GM12891 (cell line): ENCODE results near the gene BABAM2.

Experiments used
- DNase-seq: peaks from one replicate; pipeline ENCODE4 v3.0.0; 2011; ENCODE audit warnings: low spot score; ENCODE audit not compliant: insufficient read length
- FAIRE-seq: peaks from 2 replicates; lab custom pipeline; 2011; peaks lifted over from hg19 to GRCh38; lab: Jason Lieb, UNC
- PAX5 ChIP-seq: IDR thresholded peaks from 2 replicates; pipeline ENCODE4 v1.6.1; 2011; ENCODE audit warnings: low read length, moderate library complexity, mild to moderate bottlenecking; ENCODE audit not compliant: insufficient read depth, severe bottlenecking
- POLR2A ChIP-seq: IDR thresholded peaks from 2 replicates; pipeline ENCODE4 v1.6.1; 2011; ENCODE audit warnings: low read depth, low read length, control low read depth
- POLR2AphosphoS5 ChIP-seq: IDR thresholded peaks from 2 replicates; pipeline ENCODE4 v1.6.1; 2011; ENCODE audit warnings: low read depth, low read length, control low read depth
- POU2F2 ChIP-seq: IDR thresholded peaks from 2 replicates; pipeline ENCODE4 v1.6.1; 2011; ENCODE audit warnings: low read depth, mild to moderate bottlenecking, control low read depth, low read length, moderate library complexity
- SPI1 ChIP-seq: IDR thresholded peaks from 2 replicates; pipeline ENCODE4 v1.6.1; 2011; ENCODE audit warnings: low read depth, low read length, control low read depth
- TAF1 ChIP-seq: IDR thresholded peaks from 2 replicates; pipeline ENCODE4 v1.6.1; 2011; ENCODE audit warnings: low read depth, low read length, control low read depth

BABAM2 gene

DNA sequence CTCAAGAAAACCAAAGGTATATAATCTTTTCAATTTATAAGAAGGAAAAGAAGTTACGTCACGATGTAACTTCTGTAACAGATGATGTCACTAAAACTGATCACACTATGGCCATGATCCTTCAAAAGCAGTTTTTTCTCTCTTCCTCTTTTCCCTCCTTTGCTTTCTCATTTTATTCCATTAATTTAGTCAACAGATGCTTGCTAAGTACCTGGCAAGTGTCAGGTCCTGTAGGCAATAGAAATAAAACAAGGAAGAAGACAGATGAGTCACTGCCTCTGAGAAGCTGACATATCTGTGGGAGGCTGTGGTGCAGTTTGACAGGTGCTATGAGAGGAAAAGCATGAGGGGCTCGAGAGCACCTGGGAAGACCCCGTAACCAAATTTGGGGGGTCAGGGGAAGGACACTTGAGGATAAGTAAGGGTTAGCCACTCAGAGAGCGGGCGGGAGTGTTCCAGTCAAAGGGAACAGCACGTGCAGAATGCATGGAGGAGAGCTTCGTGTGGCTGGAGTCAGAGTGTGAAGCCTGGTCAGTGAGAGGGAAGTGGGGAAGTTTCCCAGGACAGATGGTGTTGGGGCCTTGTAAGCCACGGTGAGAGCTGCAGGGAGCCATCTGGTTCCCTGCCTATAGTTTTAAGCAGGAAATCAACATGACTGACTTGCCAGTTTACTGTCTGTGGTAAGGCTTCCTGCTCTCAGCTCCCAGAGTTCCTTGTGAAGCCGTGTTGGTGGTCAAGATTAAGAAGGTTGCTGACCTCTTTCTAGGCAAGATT, 303.3 kb downstream of the BABAM2 start:
- no peak for DNase-seq
- TF ChIP-seq TAF1 (no peak), POU2F2 (no peak), SPI1 (no peak), PAX5 (no peak), POLR2A (no peak), POLR2AphosphoS5 (no peak)
- FAIRE-seq, result no peak

DNA sequence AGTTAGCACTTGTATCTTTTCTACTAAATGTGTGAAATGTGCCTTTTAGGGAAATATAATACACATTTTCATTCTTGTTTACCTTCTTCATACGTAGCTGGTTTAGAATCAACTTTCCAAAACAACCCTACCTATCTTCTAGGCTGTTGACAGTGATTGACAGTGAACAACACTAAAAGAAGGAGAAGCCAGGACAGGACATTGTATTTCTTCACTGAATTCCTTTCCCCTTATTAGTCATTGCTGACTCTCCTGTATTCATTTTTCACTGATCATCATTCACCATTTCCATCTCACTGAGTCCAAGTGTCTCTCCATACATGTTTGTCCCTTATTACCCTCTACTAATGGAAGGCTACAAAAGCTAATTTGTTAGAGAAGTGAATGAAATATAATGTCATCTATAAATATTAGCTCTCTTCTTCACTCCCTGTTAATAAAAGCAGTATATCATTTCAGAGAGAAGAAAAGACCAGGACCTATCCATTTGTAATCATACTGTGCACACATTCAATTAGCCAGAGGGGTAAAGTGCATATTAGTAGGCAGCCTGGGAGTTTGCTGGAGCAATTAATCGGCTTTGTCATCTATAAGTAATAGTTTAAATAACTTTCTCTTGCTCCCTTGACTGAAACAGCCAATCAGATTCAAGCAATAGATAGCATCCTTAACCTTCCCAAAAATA, 309.6 kb downstream of the BABAM2 start:
- peak; percentile 57 for FAIRE-seq
- TF ChIP-seq POU2F2 (no peak), SPI1 (no peak), POLR2A (no peak), PAX5 (no peak), POLR2AphosphoS5 (no peak), TAF1 (no peak)

DNA sequence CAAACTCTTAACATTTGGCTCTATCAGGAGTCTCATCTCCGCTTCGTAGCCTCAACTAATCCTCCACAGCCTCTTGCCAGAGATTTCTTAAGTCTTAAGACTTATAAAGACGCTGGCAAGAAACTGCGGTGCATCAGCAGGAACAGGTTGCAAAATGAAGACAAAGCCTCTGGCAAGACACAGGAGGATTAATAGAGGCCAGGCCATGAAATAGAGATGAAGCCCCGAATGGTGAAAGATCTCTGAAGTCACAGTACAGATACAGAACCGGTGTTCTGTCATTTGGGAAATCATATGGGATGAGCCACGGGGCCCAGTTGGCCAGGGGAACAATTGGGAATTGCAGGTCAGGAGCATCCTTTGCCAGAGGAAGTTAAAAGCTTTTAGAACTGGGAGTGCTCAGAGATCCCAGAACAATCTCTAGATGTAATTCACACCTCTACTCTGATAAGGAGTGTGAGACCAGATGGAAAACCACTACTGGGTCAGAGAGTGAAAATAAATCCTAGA, 311.2 kb downstream of the BABAM2 start:
- DNase-seq (no peak), FAIRE-seq (no peak)
- TF ChIP-seq SPI1 (no peak), POLR2AphosphoS5 (no peak), PAX5 (no peak), POU2F2 (no peak), TAF1 (no peak), POLR2A (no peak)

More for the DNA sequence above, 309.6 kb downstream of the BABAM2 start:
- DNase-seq, result no peak

DNA sequence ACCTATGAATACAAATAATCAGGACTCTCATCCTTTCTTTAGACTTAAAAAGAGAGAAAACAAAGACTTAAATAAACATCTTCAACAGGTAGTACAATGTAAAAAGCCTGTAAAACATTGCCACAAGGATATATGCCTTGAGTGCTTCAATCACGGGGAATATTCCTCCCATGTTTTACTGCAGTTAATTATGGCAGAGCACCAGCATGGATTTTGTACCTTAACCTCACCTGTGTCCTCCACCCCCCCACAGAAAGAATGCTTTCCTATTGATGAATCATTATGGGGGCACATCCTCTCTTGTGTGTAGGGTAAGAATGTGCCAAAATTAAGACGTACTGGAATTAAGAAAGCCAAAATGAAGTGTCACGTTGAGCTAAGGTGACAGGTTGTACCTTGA, 312.2 kb downstream of the BABAM2 start:
- no peak for FAIRE-seq
- DNase-seq, result no peak
- TF ChIP-seq TAF1 (no peak), PAX5 (no peak), POLR2A (no peak), POLR2AphosphoS5 (no peak), SPI1 (no peak), POU2F2 (no peak)

DNA sequence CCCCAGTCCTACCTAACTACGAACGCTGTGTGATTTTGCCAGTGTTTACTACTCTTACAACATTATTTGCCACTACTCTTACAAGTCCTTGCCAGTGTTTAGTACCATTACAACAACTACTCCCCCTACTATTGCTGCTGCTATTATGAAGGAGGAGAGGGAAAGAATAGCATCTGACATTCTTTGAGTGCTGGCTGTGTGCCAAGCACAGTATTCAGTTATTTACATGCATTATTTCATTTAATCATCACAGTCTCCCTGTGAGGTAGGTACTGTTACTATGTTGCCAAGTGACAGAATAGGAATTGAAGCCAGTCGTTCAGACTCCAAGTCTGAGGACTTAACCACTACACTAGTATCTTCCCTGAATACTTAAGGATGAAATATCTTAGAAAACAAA, 316.2 kb downstream of the BABAM2 start:
- DNase-seq, result no peak

DNA sequence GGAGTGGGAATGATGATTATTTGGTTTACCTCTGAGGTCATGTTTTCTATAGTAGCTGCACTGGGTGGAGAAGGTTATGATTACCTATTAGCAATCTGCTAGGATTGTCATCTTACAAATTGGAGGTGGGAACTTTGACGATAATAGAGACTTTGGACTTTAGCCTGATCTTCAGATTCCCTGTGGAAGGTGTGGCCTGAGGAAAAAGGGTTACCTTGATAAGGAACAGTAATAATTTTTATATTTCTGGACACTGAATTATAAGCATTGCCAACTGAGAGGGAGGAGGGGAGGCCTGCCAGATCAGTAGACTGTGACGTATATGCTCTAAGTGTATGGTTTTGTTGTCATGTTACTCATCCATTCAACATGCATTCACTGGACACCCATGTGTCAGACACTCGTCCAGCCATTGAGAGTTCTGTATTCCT, 318.7 kb downstream of the BABAM2 start:
- DNase-seq (no peak), FAIRE-seq (no peak)
- TF ChIP-seq TAF1 (no peak), POLR2AphosphoS5 (no peak), POLR2A (no peak), PAX5 (no peak), POU2F2 (no peak), SPI1 (no peak)

More for the DNA sequence above, 316.2 kb downstream of the BABAM2 start:
- FAIRE-seq, result no peak
- TF ChIP-seq TAF1, result no peak
- TF ChIP-seq POU2F2, result no peak
- no peak for TF ChIP-seq PAX5
- TF ChIP-seq POLR2AphosphoS5, result no peak
- TF ChIP-seq POLR2A, result no peak
- no peak for TF ChIP-seq SPI1

DNA sequence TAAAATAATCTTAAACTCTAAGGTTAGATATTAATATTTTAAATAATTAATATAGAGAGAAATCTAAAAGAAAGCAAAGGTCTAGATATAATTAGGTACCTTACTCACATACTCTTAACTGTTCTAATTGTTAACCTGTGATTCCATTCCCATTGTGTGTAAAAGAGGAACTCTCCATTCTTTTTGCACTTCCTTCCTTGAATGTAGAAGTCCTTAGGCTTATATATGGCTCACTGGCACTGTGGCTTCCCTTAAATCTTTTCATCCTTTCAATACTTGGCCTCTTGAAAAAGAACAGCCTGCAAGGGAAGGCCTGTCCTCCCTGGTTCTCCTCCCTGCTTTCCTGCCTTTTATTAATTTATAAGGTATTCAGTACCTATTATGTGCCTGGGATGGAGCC, 319.3 kb downstream of the BABAM2 start:
- DNase-seq (no peak), FAIRE-seq (no peak)
- TF ChIP-seq PAX5 (no peak), POLR2A (no peak), TAF1 (no peak), POU2F2 (no peak), POLR2AphosphoS5 (no peak), SPI1 (no peak)

DNA sequence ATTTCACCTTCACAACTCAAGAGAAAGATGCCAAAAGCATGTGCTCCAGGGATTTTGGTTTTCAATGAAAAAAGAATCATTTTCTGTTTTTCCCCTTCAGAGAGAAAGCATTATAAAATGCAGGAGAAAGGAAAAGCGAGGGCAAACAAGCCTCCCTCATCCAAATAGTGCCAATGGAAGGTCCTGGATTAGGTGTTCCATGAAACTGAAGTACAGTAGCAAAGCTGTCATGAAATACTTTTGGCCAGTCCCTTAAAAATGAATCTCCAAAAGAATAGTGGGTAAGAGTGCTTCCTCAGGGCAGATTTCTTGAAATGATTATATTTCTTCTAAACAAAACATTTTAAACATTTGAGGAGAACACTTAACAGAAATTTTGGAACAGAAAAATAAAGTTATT, 320.0 kb downstream of the BABAM2 start:
- no peak for DNase-seq
- FAIRE-seq, result no peak
- TF ChIP-seq POLR2A (no peak), POLR2AphosphoS5 (no peak), PAX5 (no peak), SPI1 (no peak), TAF1 (no peak), POU2F2 (no peak)

DNA sequence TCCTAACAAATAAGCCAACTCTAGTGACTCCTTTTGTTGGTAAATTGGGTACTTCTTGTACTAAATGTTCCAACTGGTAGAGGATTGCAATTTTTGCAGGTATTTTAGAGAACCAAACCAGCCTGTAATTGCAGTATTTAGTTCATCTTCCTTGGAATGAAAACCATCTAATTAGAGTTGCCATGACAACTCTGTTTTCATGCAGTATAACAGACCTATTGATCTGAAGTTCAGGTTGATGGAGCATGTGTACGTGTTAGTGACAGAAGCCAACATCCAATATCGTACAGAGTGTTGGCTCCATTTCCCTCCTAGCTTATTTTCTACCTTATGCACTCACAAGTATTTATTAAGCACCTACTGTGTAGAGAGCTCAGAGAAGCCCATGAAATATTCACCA, 325.8 kb downstream of the BABAM2 start:
- FAIRE-seq (no peak), DNase-seq (no peak)
- TF ChIP-seq TAF1 (no peak), POLR2A (no peak), PAX5 (no peak), POU2F2 (no peak), SPI1 (no peak), POLR2AphosphoS5 (no peak)
